Measurements from ENCODE around the gene RAI1.
A peak's percentile ranks its signal among the peaks of the same experiment; 100 is the strongest.
"Not testable (repeated sequence)": the region's sequence is repeated elsewhere in the genome, so short reads cannot be mapped to it uniquely, and the experiment has no call there.

The RAI1 gene

GRCh38 chr17:17665255-17665654 is 16.0 kb upstream of the RAI1 start:
- no peak for DNase-seq (ENCODE audit: low read depth)

- DNase-seq (ENCODE audit: low read depth) = peak; percentile 36
Observed at GRCh38 chr17:17666111-17666714, 15.0 kb upstream of the RAI1 start.

- DNase-seq (ENCODE audit: low read depth) = no peak
Observed at GRCh38 chr17:17667231-17667630, 14.0 kb upstream of the RAI1 start.

GRCh38 chr17:17667947-17668346 is 13.3 kb upstream of the RAI1 start:
- DNase-seq (ENCODE audit: low read depth) = no peak

- DNase-seq (ENCODE audit: low read depth) = no peak
Observed at GRCh38 chr17:17668358-17668757, 12.9 kb upstream of the RAI1 start.

GRCh38 chr17:17668775-17669579 is 12.3 kb upstream of the RAI1 start:
- no peak for DNase-seq (ENCODE audit: low read depth)

GRCh38 chr17:17669580-17670235 is 11.6 kb upstream of the RAI1 start:
- no peak for DNase-seq (ENCODE audit: low read depth)

GRCh38 chr17:17670701-17671305 is 10.5 kb upstream of the RAI1 start:
- DNase-seq (ENCODE audit: low read depth) = no peak

- DNase-seq (ENCODE audit: low read depth) = no peak
Observed at GRCh38 chr17:17671369-17672129, 9.7 kb upstream of the RAI1 start.

GRCh38 chr17:17672453-17673368 is 8.5 kb upstream of the RAI1 start:
- no peak for DNase-seq (ENCODE audit: low read depth)

- no peak for DNase-seq (ENCODE audit: low read depth)
Observed at GRCh38 chr17:17675416-17675815, 5.8 kb upstream of the RAI1 start.

- no peak for DNase-seq (ENCODE audit: low read depth)
Observed at GRCh38 chr17:17675925-17676534, 5.2 kb upstream of the RAI1 start.

GRCh38 chr17:17676752-17677151 is 4.5 kb upstream of the RAI1 start:
- no peak for DNase-seq (ENCODE audit: low read depth)

GRCh38 chr17:17677299-17678040 is 3.8 kb upstream of the RAI1 start:
- no peak for DNase-seq (ENCODE audit: low read depth)

GRCh38 chr17:17678063-17678699 is 3.1 kb upstream of the RAI1 start:
- DNase-seq (ENCODE audit: low read depth) = not testable (repeated sequence)

GRCh38 chr17:17679243-17679642 is 2.0 kb upstream of the RAI1 start:
- DNase-seq (ENCODE audit: low read depth) = no peak

GRCh38 chr17:17679748-17680147 is 1.5 kb upstream of the RAI1 start:
- DNase-seq (ENCODE audit: low read depth) = no peak

- no peak for DNase-seq (ENCODE audit: low read depth)
Observed at GRCh38 chr17:17680477-17681186, 626 bp upstream of the RAI1 start.

All from fibroblast of gingiva (primary cell).